Measurements from ENCODE around the gene SCD5.

SCD5 gene

DNA sequence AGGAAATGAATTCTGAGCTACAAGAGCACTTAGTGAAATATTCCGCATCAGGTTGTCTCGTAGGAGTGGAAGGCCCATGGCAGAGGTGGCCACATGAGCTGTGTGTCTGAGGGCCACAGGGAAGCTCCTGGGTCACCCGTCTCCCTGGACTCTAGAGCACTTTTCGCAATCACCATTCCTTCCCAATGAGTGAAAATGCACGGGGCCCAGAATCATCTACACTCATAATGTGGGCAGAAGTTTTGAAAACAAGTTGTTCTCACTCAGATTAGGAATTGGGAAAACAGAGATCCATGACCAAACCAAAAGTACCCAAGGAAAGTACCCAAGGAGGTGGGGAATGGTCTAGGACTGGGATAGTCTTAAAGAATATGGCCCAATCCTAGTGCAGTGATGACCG, 94.4 kb downstream of the SCD5 start:
- Histone ChIP-seq H3K27me3 (replicated peaks; ENCODE audit: insufficient read depth, low read length) (no peaks in the 10 kb centered on the region), H3K9ac (ENCODE audit: low read length) (no peak overlapping the region), H3K36me3 (replicated peaks; ENCODE audit: insufficient read depth, low read length) (no peaks in the 10 kb centered on the region), H3F3A (ENCODE audit: insufficient read depth, low read length) (no peaks in the 10 kb centered on the region), H3K4me3 (ENCODE audit: low read length) (no peak overlapping the region), H3K27ac (ENCODE audit: low read length) (no peak overlapping the region), H3K9me2 (replicated peaks; ENCODE audit: insufficient read depth, low read length) (no peaks in the 10 kb centered on the region), H3K79me2 (ENCODE audit: low read length) (no peaks in the 10 kb centered on the region), H3K4me1 (ENCODE audit: low read length) (no peaks in the 10 kb centered on the region), H3K9me3 (replicated peaks; ENCODE audit: insufficient read depth, low read length) (no peaks in the 10 kb centered on the region), H3K4me2 (ENCODE audit: low read depth, low read length) (no peak overlapping the region), H2AFZ (ENCODE audit: low read length) (no peak overlapping the region), H4K20me1 (ENCODE audit: insufficient read depth, low read length) (no peaks in the 10 kb centered on the region)
- TF ChIP-seq EZH2phosphoT487 (IDR thresholded peaks at IDR 0.05; ENCODE audit: low read length) (no peak), EZH2 (optimal IDR thresholded peaks at IDR 0.05; ENCODE audit: low read depth, low read length) (no peak)
- TF ChIP-seq, protein P1, sequence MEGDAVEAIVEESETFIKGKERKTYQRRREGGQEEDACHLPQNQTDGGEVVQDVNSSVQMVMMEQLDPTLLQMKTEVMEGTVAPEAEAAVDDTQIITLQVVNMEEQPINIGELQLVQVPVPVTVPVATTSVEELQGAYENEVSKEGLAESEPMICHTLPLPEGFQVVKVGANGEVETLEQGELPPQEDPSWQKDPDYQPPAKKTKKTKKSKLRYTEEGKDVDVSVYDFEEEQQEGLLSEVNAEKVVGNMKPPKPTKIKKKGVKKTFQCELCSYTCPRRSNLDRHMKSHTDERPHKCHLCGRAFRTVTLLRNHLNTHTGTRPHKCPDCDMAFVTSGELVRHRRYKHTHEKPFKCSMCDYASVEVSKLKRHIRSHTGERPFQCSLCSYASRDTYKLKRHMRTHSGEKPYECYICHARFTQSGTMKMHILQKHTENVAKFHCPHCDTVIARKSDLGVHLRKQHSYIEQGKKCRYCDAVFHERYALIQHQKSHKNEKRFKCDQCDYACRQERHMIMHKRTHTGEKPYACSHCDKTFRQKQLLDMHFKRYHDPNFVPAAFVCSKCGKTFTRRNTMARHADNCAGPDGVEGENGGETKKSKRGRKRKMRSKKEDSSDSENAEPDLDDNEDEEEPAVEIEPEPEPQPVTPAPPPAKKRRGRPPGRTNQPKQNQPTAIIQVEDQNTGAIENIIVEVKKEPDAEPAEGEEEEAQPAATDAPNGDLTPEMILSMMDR (IDR thresholded peaks at IDR 0.05; ENCODE audit: low read length), result no peak
- DNase-seq, result no peak

DNA sequence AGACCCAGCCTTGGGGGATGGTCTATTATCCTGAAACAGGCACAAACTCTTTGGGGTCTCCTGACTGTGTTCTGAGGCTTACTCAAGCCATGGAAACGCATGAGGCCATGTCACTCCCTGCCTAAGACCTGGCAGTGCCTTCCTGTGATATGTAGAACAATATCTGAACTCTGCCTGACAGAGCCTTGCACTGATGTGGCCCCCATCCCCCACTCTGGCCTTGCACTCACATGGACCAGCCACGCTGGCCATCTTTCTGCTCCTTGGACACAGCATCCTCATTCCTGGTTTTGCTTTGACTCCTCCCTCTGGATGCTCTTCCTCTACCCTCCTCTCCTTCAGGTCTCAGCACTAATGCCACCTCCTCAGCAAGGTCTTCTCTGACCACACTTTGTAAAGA, 100.2 kb downstream of the SCD5 start:
- no peak overlapping the region for H3K4me3 ChIP-seq (ENCODE audit: low read length)
- no peaks in the 10 kb centered on the region for H3K9me2 ChIP-seq (replicated peaks; ENCODE audit: insufficient read depth, low read length)
- no peaks in the 10 kb centered on the region for H3K36me3 ChIP-seq (replicated peaks; ENCODE audit: insufficient read depth, low read length)
- TF ChIP-seq, protein P1 (IDR thresholded peaks at IDR 0.05; ENCODE audit: low read length), result no peak
- TF ChIP-seq EZH2 (optimal IDR thresholded peaks at IDR 0.05; ENCODE audit: low read depth, low read length) (no peak), EZH2phosphoT487 (IDR thresholded peaks at IDR 0.05; ENCODE audit: low read length) (no peak)
- H2AFZ ChIP-seq (ENCODE audit: low read length), result no peak overlapping the region
- no peaks in the 10 kb centered on the region for H3K9me3 ChIP-seq (replicated peaks; ENCODE audit: insufficient read depth, low read length)
- H3K27ac ChIP-seq (ENCODE audit: low read length), result no peak overlapping the region
- no peak overlapping the region for H3K9ac ChIP-seq (ENCODE audit: low read length)
- no peaks in the 10 kb centered on the region for H3K27me3 ChIP-seq (replicated peaks; ENCODE audit: insufficient read depth, low read length)
- no peak overlapping the region for H3K4me2 ChIP-seq (ENCODE audit: low read depth, low read length)
- DNase-seq, result no peak
- H4K20me1 ChIP-seq (ENCODE audit: insufficient read depth, low read length), result no peaks in the 10 kb centered on the region
- H3F3A ChIP-seq (ENCODE audit: insufficient read depth, low read length), result no peaks in the 10 kb centered on the region
- no peaks in the 10 kb centered on the region for H3K79me2 ChIP-seq (ENCODE audit: low read length)
- H3K4me1 ChIP-seq (ENCODE audit: low read length), result no peaks in the 10 kb centered on the region

DNA sequence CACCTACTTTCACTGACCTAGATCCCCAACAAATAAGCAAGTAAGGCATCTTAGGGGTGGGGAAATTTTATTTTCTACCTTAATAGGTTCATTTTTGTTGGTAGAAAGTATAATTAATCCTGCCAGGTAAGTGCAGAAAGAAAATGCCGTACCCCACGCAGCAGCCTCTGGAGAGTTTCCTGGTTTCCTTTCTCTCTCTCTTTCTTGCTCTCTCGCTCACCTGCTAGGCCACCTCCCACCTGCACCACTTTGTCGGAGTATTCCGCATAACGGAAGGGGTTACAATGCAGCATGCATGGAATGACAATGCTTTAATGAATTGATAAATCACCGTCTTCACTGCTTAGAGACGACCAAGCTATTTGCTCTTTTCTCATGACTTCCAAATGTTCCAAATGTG, 101.0 kb downstream of the SCD5 start:
- Histone ChIP-seq H3K79me2 (ENCODE audit: low read length) (no peaks in the 10 kb centered on the region), H4K20me1 (ENCODE audit: insufficient read depth, low read length) (no peaks in the 10 kb centered on the region), H3K9me3 (replicated peaks; ENCODE audit: insufficient read depth, low read length) (no peaks in the 10 kb centered on the region), H3K9ac (ENCODE audit: low read length) (no peak overlapping the region), H3K9me2 (replicated peaks; ENCODE audit: insufficient read depth, low read length) (no peaks in the 10 kb centered on the region), H3K4me2 (ENCODE audit: low read depth, low read length) (no peak overlapping the region), H3K4me3 (ENCODE audit: low read length) (no peak overlapping the region), H3K4me1 (ENCODE audit: low read length) (no peaks in the 10 kb centered on the region), H2AFZ (ENCODE audit: low read length) (no peak overlapping the region), H3K27ac (ENCODE audit: low read length) (no peak overlapping the region), H3K36me3 (replicated peaks; ENCODE audit: insufficient read depth, low read length) (no peaks in the 10 kb centered on the region), H3F3A (ENCODE audit: insufficient read depth, low read length) (no peaks in the 10 kb centered on the region), H3K27me3 (replicated peaks; ENCODE audit: insufficient read depth, low read length) (no peaks in the 10 kb centered on the region)
- no peak for DNase-seq
- TF ChIP-seq EZH2 (optimal IDR thresholded peaks at IDR 0.05; ENCODE audit: low read depth, low read length), result no peak
- no peak for TF ChIP-seq EZH2phosphoT487 (IDR thresholded peaks at IDR 0.05; ENCODE audit: low read length)
- TF ChIP-seq, protein P1 (IDR thresholded peaks at IDR 0.05; ENCODE audit: low read length), result no peak
